Neutrophil (primary cell): ENCODE data around the gene SHTN1.

ENCODE experiments used
- H3K27ac ChIP-seq: fragments of 200-600 bp; sonication (generic); 2 replicates; pipeline ENCODE4 v1.5.1; 2016; ENCODE audit warnings: mild to moderate bottlenecking, moderate library complexity
- H3K27me3 ChIP-seq: fragments of 200-600 bp; sonication (generic); 2 replicates; pipeline ENCODE4 v1.6.0; 2016; ENCODE audit warnings: mild to moderate bottlenecking
- H3K36me3 ChIP-seq: fragments of 200-600 bp; sonication (generic); 2 replicates; pipeline ENCODE4 v1.5.1; 2017
- H3K4me1 ChIP-seq, 2 experiments: fragments of 200-600 bp in 1 of 2; sonication (generic) in 1 of 2; 1 replicate in 1 of 2; 2 replicates in 1 of 2; pipeline versions ENCODE4 v1.5.1 to v1.6.1; 2013 to 2016; ENCODE audit warnings: low read depth in 1 of 2, low read length in 1 of 2, mild to moderate bottlenecking in 1 of 2, moderate library complexity in 1 of 2; ENCODE audit not compliant: control insufficient read depth in 1 of 2, insufficient read depth in 1 of 2
- H3K4me3 ChIP-seq, 2 experiments: fragments of 200-600 bp in 1 of 2; sonication (generic) in 1 of 2; 1 replicate in 1 of 2; 2 replicates in 1 of 2; pipeline ENCODE4 v1.5.1; 2013 to 2016; ENCODE audit warnings: low read depth in 1 of 2, low read length in 1 of 2, mild to moderate bottlenecking in 1 of 2, moderate library complexity in 1 of 2
- H3K9me3 ChIP-seq: fragments of 200-600 bp; sonication (generic); 2 replicates; pipeline ENCODE4 v1.5.1; 2016
- CTCF ChIP-seq: fragments of 200-600 bp; sonication (generic); IDR thresholded peaks from 2 replicates; pipeline ENCODE4 v1.5.1; 2016; ENCODE audit warnings: antibody characterized with exemption

SHTN1 gene

GRCh38 chr10:116868722-116869121 is 136.3 kb downstream of the SHTN1 start:
- Histone ChIP-seq H3K4me1 (no peaks in the 10 kb centered on the region), H3K4me3 (no peak overlapping the region), H3K27me3 (peaks cover 20% of the 10 kb centered on the region), H3K27ac (no peak overlapping the region), H3K9me3 (no peaks in the 10 kb centered on the region), H3K36me3 (no peaks in the 10 kb centered on the region)
- TF ChIP-seq CTCF: no peak

- TF ChIP-seq CTCF: no peak
Observed at GRCh38 chr10:116868198-116868676, 136.8 kb downstream of the SHTN1 start.

GRCh38 chr10:116866987-116867595 is 137.9 kb downstream of the SHTN1 start:
- no peak overlapping the region for H3K27ac ChIP-seq
- H3K9me3 ChIP-seq: no peaks in the 10 kb centered on the region
- H3K4me1 ChIP-seq: no peaks in the 10 kb centered on the region
- TF ChIP-seq CTCF: no peak
- H3K36me3 ChIP-seq: no peaks in the 10 kb centered on the region
- H3K27me3 ChIP-seq: peaks cover 4% of the 10 kb centered on the region
- H3K4me3 ChIP-seq: no peak overlapping the region

More at GRCh38 chr10:116868198-116868676, 136.8 kb downstream of the SHTN1 start:
- Histone ChIP-seq H3K4me1 (no peaks in the 10 kb centered on the region), H3K27ac (no peak overlapping the region), H3K4me3 (no peak overlapping the region), H3K36me3 (no peaks in the 10 kb centered on the region), H3K27me3 (peaks cover 15% of the 10 kb centered on the region), H3K9me3 (no peaks in the 10 kb centered on the region)

DNA sequence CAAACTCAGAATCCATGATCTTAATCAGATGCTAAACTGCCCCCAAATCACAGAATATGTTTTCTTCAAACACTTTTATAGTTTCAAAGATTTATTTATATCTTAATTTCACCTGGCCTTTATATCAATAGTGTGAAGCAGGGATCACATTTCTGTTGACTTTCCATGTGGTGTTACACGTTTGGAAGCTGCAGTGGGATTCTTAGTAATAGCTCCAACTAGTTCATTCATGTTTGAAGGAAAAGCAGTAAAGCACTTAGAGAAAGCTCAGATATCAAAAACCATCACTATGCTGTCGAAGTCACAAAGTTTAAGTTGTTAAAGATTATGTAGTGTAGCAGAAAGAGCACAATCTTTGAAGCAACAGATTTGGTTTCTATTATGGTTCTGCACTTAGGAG is 138.9 kb downstream of the SHTN1 start:
- Histone ChIP-seq H3K27me3 (no peaks in the 10 kb centered on the region), H3K36me3 (no peaks in the 10 kb centered on the region), H3K4me1 (no peaks in the 10 kb centered on the region), H3K27ac (no peak overlapping the region), H3K9me3 (no peaks in the 10 kb centered on the region), H3K4me3 (no peak overlapping the region)
- no peak for TF ChIP-seq CTCF

GRCh38 chr10:116864436-116864835 is 140.6 kb downstream of the SHTN1 start:
- no peaks in the 10 kb centered on the region for H3K27me3 ChIP-seq
- H3K4me3 ChIP-seq: no peak overlapping the region
- no peak overlapping the region for H3K27ac ChIP-seq
- no peak for TF ChIP-seq CTCF
- H3K36me3 ChIP-seq: no peaks in the 10 kb centered on the region
- no peaks in the 10 kb centered on the region for H3K4me1 ChIP-seq
- no peaks in the 10 kb centered on the region for H3K9me3 ChIP-seq
